ENCODE results near the gene HOXC12.

DNA sequence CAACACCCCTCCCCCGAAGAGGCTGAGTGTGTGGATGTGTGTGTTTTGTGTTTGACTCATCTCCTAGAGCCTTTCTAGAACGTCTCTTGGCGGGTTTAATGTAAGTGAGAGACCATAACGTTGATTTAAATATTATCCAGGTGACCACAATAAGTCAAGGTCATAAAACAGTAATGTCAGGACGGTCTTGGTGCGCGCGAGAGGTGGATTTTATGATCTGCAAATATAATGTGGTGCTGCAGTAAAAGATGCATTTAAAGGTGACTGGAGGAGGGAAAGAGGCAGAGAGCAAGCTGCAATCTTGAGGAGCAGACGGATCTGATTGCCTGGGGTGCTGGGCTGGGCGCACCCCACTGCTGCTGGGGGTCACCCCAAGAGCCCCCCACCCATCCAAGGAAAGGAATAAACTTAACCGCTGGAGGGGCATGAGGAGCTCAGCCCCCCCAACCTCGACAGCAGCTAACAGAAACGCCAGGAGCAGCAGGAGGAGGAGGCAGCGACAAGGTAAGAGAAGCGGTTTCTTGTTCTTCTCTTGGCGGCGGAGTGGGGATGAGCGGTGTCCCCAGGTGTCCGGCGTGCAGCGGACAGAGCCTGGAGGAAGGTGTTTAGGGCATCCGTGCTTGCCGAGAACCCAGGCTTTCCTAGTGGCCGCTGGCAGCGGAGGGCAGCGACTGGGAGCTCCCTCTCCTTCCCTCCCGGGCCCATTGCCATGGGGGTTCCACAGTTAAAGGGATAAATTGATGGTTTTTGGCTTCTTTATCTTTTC, 35.8 kb downstream of the HOXC12 start:
- TF ChIP-seq, protein P1, sequence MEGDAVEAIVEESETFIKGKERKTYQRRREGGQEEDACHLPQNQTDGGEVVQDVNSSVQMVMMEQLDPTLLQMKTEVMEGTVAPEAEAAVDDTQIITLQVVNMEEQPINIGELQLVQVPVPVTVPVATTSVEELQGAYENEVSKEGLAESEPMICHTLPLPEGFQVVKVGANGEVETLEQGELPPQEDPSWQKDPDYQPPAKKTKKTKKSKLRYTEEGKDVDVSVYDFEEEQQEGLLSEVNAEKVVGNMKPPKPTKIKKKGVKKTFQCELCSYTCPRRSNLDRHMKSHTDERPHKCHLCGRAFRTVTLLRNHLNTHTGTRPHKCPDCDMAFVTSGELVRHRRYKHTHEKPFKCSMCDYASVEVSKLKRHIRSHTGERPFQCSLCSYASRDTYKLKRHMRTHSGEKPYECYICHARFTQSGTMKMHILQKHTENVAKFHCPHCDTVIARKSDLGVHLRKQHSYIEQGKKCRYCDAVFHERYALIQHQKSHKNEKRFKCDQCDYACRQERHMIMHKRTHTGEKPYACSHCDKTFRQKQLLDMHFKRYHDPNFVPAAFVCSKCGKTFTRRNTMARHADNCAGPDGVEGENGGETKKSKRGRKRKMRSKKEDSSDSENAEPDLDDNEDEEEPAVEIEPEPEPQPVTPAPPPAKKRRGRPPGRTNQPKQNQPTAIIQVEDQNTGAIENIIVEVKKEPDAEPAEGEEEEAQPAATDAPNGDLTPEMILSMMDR (IDR thresholded peaks at IDR 0.05; ENCODE audit: low read length) = no peak
- TF ChIP-seq EZH2 (IDR thresholded peaks at IDR 0.05; ENCODE audit: borderline replicate concordance, low read length) = no peak

Data from OCI-LY1 (cell line).